GM21390 (cell line): ENCODE results near the gene SLC12A1.

Source experiments
- ATAC-seq: cut with Tn5 transposase; IDR thresholded peaks from one replicate; pipeline ENCODE4 v1.9.1; 2021; ENCODE audit not compliant: unreplicated experiment

Gene SLC12A1

DNA sequence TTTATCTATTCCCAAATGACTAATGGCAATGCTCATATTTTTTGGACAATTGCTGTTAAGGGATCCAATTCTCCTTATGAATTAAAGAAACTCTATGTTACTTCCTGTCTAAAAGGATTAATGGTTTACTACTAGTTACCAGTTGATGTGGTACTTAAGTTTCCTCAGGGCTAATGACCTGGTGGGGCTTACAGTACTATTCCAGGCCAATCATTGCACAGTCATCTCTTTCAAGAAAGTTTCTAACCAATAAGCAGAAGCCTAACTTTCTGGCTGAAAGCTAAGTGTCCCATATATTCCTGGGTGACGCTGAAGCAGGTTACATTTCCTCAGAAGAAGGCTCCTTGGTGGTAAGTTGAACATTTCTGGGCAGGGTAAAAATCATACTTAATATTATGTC is at the start of gene SLC12A1:
SLC12A1 (plus strand) TSS at position 322 of the 400 bp plus-strand sequence. CDS start 1,418 bp downstream, outside the sequence.
- ATAC-seq: no peak

DNA sequence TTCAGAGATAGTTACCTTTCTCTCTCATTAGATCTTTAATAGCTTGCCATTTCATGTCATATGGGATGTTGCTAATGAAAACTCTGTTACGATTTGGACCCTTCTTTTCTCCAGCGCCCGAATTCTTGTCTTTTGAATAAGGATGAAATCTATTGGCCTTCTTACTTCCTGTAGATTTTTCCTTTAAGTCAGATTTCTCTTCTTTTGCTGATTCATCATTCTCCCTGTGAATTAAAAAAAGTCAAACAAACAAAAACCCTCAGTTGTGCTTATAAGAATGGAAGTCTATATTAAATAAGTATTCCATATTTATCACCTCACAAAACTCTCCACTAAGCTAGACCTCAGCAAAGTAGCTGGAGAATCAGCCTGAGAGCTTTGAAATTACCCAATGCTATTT is 37.5 kb upstream of the SLC12A1 start:
- ATAC-seq: no peak

DNA sequence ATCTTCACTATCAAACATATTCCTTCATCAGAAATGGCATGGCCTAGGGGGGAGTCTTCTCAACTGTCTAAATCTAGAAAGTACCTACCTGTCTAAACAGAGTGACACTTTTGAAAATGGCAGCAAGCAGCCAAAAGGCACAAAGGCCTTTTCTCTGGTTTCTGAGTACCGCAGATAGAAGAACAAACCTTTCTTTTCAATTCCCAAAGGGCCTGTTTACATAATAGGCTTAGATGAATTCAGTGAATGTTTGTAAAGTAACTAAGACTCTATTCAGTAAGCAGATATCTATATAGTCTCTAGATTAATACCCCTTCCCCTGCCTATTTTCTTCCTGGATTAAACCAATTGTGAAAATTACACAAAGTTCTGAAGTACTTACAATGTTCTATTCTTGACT is 35.1 kb upstream of the SLC12A1 start:
- no peak for ATAC-seq

DNA sequence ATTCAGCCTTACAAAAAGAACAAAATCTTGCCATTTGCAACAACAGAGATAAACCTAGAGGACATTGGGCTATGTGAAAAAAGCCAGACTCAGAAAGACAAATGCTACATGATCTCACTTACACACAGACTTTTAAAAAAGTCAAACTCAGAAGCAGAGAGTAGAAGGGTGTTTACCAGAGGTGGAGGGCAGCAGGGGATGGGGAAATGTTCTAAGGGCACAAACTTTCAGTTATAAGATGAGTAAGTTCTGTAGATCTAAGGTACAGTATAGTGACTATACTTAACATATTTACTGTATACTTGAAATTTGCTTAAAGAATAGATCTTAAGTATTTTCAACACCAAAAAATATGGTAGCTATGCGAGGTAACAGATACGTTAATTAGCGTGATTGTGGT is 31.0 kb upstream of the SLC12A1 start:
- no peak for ATAC-seq

DNA sequence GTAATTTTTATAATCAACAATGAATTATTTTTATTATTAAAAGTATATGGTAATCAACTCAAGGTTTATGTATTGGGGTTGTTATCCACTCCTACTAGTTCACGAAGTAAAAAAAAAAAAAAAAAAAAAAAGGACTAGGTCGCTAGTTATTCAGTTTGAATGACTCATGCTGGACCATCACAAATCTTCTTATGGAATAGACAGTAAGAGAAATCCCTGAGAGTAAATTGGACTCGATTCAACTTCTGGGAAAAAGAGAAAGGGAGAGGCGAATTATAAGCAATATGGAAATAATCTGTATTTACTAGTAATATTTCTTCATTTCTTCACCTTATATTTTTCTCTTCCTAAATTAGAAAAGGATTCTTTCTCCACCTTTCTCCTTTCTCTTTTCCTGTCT is 30.0 kb upstream of the SLC12A1 start:
- ATAC-seq: no peak

DNA sequence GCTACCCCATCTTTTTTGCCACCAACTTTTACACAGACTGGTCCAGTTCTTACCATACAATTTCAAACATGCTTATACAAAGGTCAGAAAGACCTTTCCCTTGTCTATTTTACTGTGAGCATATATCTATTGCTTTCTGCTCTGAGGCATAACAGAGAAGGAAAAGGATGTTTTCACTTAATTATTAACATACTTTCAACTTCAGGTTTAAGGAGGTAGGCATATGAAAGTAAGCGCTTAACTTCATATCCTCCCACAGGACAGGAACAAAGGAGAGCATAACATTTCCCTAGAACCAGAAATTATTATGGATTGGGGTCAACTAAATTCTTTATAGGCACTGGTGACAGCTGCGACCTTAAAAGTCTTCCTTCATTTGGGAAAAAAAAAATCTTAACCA is 29.1 kb upstream of the SLC12A1 start:
- no peak for ATAC-seq

DNA sequence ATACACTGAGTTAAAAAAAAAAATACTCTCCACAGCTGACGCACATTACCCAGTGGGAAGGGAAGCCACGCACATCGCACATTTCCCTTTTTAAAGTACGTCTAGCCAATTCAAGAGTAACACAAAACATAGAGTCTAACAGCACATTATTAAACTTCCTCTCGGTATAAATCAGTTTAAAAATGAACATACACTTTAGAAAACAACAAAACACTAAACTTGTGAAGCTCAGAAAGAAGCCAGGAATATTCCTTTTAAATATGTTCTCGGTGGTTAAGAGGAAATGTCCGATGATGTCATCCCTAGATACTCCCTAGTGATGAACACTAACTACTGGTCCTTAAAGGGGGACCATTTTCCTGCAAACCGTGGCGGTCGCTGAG is 28.7 kb upstream of the SLC12A1 start:
- peak; percentile 70 for ATAC-seq

DNA sequence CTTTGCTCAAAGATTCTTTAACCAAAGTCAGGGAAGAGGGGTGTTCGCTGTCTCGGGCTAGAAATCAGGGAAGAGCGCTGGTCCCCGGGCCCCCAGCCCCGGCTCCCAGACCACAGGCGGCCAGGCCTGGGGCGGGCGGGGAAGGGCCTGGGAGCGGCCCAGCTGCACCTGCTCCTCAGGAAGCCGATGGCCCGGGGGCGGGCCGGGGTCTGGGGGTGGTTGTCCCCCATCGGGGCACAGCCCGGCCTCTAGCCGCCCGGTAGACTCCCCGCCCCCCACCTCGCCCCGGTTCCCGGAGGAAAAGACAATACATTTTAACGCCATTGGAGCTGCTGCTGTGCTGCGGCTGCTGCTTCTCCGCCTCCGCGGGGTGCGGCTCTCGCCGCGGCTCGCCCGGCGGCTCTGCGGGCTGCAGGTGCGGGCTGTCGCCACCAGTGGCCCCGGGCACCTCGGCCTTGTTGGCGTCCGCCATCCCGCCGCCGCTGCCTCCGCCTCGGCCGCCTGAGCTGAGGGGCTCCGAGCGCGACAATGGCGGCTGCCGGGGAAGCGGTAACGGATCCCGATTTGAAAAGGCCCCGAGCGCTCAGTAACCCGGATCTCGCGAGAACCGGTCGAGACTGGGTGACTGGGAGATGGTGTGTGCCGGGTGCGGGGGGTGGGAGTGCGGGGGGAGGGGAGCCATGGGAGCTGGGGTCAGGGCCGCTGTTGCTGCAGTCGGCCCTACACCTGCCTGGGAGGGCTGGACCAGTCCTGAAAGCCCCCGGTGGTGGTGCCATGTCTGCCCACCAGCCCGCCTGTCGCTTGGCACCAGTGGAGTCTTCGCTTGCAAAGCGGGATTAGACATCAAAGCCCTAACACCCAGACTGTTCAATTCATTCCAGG is 28.1 kb upstream of the SLC12A1 start, which contains the start of gene MYEF2:
MYEF2 (minus strand) TSS at position 530 of the 882 bp plus-strand sequence; CDS start at position 472, 58 bp downstream.
- ATAC-seq: peak; percentile 80

DNA sequence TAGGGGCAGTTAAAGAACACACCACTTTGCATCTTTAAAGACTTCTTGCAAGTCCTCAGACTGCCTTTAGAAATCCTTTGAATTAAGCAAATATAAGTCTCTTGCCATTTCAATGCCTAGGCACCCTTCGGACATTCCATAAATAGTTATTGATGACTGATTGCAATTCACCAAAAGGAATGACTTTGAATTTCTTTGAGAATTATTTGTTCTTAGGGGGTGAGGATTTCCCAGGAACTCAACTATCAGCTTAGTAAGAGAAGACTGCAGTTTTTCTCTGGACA is 27.5 kb upstream of the SLC12A1 start:
- ATAC-seq: no peak

DNA sequence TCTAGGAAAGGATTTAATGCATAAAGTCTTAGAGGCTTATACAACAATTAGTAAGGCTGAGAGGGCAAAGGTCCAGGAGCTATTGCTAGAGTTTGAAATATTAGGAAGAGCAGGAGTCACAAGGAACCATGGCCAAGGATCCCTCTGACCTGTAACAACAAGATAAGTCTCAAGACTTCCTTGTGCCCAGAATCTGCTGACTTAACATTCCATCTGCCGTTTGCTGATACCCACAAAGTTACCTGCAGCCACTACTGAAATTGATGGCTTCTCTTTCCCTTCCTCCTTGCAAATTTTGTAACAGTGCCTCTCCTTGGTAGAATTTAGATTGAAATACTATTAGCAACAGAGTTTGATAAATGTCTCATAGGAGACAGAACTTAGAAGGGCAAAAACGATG is 23.4 kb upstream of the SLC12A1 start:
- no peak for ATAC-seq

DNA sequence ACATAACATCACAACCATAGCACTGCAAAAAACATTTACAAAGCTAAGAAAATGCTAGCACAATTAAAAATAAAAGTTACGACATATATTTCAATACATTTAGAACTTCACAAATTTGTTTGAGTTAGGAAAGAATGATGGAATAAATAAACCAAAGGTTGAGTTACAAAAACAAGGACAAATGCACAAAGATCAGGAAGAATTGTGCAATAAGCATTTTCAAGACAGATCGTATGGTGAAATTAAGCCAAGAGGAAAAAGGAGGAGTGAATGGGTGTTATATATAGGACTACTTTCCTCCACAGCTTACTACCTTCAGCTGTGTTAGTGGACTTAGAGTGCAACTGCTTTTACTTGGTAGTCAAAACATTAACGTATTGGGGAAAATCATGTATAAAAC is 20.6 kb upstream of the SLC12A1 start:
- ATAC-seq: no peak

DNA sequence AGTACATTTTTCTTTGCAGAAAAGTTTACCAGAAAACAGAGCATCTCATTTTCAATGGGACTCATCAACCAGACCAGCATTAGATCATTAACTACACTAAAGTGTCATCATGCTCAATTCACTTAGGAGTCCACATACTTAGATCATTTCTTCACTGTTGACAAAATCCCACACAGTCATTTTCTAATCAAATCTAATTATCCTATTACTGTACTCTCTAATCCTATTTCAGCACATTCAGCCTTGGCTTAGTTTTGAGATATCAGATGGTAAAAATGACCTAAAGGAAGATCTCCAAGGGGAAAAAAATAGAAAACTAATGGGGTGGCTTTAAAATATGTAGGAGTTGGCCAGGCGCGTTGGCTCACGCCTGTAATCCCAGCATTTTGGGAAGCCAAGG is 19.8 kb upstream of the SLC12A1 start:
- no peak for ATAC-seq

DNA sequence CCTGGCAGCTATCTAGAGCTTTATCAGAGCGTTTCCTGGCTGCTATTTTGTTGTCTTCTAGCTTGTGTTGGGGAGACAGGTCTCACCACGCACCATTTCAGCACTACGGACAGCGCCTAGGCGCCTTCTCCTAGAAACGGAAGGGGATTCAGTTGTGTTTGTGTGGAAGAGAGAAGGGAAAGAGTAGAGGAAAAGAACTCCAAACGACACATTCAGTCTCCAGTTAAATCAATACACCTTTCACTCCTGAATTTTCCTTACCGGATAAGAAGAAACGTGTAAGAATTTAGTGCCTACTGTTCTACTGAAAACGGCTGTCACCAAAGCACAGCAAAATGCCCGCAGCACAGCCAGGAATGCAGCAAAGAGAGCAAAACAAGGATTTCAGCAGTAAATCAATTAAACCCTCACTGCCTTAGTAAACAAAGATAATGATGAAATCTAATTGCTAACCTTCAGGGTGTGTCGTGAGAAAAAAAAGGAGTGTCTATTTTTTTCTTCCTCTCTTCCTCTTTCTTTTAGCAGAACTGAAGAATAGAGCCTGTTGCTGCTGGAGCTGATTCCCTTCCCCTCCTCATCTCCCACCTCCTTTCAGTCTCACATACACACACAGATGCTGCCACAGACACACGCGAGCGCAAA is 15.0 kb upstream of the SLC12A1 start:
- no peak for ATAC-seq

DNA sequence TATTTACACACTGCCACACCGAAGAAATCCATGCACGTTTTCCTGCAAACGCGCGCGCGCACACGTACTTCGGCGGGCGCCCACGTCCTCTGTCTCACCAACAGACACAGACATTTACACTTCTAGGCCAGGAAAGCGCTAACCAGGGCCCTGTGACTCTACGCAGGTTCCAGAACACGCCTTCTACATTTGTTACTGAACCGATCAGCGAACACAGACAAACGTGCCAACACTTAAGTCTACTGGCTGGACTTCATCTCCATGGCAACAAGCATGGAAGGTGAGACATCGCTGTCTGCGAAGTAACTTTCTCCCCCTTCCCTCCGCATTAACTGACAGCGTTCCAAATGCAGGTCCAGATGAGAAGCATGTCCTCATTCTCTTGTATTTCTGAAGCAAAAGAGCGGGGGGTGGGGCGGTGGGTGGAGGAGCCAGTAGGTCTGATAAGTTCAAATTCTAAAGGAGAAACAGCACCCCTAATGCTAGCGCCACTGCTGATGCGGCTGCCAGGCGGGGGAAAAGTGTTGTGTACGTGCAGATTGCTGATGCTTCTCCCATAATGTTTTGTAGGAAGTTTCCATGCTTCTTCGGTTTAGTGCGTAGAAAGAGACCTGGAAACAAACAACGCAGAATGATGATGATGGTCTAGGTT is 14.4 kb upstream of the SLC12A1 start, which contains the start of gene CTXN2:
CTXN2 (plus strand) TSS at position 92 of the 652 bp plus-strand sequence. CDS start 9,636 bp downstream, outside the sequence.
- ATAC-seq: no peak

DNA sequence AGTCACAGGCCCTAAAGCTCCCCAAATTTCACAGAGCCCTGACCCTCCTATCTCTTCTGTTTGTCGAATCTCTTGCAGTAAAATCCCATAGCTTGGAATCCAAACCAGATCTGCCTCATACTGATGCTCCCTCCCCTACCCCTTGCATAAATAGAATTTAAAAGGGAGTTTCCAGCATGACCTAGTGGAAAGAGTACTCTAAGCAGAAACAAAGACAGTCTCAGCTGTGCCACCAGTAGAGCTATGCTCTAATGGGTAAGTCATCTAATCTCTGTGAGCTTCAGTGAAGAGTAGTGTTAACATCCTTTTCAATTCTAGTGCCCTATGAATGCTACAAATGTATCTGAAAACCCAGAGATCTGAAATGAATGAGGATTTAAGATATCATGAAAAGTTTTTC is 4.0 kb upstream of the SLC12A1 start:
- ATAC-seq: no peak

DNA sequence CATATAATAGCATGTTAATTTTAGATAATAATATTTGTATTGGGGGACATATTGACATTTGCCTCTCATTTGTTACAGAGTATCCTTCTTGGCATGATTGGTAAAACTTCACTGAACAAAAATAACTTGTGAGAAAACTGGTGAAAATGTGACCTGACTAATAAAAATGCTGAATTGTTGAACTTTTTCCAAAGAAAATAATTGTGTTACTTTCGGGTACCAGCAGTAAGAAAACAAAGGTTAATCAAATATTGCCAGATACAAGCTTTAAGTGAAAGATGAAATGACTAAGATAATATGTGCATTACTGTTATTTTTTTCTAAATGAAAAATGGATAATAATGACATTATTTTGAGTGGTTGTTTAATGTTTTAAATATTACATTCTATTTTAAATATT is 15.2 kb downstream of the SLC12A1 start:
- ATAC-seq: no peak

DNA sequence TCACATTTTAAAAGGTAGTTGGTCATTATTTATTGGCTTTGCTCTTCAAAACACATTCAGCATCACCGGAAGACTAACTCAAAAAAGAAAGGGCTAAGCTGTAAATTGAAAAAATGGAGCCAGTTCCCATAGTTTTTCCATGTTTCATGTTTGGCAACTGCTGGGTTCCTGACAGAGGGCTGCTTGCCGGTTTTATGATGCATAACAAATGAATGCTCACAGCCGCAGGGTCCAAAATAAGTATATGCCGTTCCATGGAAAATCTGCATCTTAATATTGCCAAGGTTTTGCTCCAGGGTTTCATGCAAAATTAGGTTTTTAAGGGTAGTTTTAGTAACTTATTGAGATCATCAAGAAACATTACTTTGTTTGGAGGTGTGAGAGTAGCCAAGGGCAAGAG is 15.8 kb downstream of the SLC12A1 start:
- no peak for ATAC-seq

DNA sequence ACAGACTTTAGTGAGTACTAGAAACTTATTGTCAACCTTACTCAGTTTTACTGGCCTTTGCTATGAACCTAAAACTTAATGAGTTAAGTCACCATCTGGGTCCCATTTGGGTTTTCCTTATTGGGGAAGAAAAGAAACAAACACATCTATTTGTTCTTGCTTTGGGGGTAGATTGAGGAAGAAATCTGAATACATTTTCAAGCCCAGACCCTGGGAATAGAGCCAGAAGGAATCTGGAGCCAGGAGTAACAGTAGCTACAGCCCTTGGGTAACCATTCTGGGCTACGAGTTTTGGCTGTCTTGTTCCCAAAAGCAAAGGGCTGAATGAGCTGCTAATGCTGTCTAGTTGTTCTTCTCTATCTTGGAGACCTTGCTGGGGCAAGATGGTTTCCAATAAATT is 16.5 kb downstream of the SLC12A1 start:
- no peak for ATAC-seq

DNA sequence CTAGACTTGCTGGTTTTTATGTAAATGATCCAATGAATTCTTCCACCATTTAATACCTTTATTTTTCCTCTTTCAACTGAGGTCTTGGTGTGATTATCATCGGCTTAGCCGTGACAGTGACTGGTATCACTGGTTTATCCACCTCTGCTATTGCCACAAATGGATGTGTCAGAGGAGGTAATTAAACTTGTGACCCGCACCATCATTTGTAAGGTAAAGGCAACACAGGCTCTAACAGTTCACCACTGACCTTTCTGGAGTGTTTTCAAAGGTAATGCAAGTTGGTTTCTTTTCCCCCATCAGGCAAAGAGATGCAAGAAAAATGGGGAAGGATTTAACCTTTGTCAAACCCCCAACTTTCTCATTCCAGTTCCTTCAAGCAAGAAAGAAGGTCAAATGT is 19.7 kb downstream of the SLC12A1 start:
- no peak for ATAC-seq

DNA sequence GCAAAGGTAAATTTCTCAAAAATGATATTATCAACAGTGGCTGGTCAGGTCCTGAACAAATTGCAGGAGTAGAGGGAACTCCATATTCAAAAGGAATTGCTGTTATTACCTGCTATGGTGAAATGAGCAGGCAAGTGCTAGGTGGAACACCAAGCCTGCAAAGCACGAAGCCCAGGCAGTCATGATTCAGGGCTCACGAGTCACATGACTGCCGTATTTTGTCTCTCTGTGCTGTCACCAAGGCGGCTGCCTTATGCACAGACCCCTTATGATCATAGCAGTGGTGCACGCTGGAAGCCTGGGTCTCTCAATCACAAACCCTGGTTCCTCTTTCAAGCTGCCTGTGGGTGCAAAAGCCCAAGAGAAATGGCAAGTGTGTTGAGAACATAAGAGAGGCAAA is 24.4 kb downstream of the SLC12A1 start:
- no peak for ATAC-seq

DNA sequence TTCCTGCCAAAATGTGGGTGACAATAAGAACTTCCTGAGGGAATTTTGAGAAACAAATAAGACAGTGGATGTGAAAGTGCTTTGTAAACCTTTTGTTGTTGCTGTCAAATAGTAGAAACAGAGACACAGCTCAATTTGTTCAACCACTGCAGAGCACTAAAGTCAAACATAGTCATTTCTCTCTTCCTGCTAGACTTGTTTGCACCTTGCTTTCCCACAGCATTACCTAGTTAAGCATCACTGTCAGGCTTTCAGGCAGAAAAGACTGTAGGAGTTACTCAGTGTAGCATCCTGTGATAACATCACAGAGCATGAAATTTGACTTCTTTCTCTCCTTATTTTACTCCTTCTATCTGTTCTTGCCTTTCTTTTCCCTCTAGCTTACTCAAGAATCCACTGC is 27.1 kb downstream of the SLC12A1 start:
- no peak for ATAC-seq

DNA sequence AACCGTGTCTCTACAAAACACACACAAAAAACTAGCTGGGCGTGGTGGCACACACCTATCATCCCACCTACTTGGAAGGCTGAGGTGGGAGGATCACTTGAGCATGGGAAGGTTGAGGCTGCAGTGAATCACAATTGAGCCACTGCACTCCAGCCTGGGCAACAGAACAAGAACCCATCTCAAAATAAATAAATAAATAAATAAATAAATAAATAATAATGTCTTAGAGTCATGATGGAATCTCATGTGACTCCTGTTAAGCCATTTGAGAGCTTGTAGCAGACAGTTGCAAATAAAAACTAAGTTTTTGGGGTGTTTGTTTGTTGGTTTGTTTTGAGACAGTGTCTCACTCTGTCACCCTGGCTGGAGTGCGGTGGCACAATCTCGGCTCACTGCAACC is 33.2 kb downstream of the SLC12A1 start:
- no peak for ATAC-seq
